ENCODE data around the gene TEAD4.

The TEAD4 gene

DNA sequence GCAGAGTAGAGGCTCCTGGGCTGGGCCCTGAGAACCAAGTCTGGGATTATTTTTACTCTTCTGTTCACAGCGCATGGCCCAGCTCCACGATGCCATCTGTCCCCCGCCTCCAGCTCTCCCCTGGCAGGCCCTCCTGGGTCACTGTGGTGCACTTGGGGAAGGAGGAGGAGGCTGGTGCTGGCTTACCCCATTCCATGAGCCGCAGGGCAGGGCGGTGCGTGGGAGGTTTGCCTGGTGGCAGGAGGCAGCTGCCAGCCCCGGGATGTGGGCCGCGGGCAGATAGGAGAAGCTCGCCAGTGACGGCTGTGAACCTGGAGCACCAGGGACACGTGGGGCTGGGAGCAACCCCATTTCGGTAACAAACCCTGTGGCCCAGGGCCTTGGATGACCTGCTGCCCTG lies 23.2 kb downstream of the TEAD4 start:
- Histone ChIP-seq H3K9me3 (replicated peaks in 1 of 11) (peaks cover 0 to 20% (median 17%) of the 10 kb centered on the region in 11 experiments; a peak in 18 of 22 replicates), H3K4me3 (no peak overlapping the region), H4K20me1 (peaks cover 0 to 52% (median 25%) of the 10 kb centered on the region in 11 experiments; a peak in 13 of 22 replicates), H3K4me1 (peaks cover 11 to 23% (median 16%) of the 10 kb centered on the region in 10 experiments), H3K4me2 (no peak overlapping the region), H3K27ac (no peak overlapping the region; a peak in 1 of 22 replicates), H3K9ac (no peak overlapping the region), H3K27me3 (no peaks in the 10 kb centered on the region), H3K36me3 (peaks cover 0 to 79% (median 46%) of the 10 kb centered on the region in 11 experiments; a peak in 20 of 22 replicates)
- TF ChIP-seq Cebpa-rat (IDR thresholded peaks at IDR 0.05), result no peak

GRCh38 chr12:2984249-2984648 lies 25.1 kb downstream of the TEAD4 start:
- TF ChIP-seq Cebpa-rat (IDR thresholded peaks at IDR 0.05), result no peak
- Histone ChIP-seq H4K20me1 (peaks cover 0 to 45% (median 22%) of the 10 kb centered on the region in 11 experiments; a peak in 12 of 22 replicates), H3K4me2 (peak overlapping the region; percentile 23 to 63 (median 45); a peak in 21 of 22 replicates), H3K9ac (no peak overlapping the region), H3K4me3 (no peak overlapping the region), H3K27ac (peak overlapping the region in 3 of 11 experiments; percentile 20 to 54 (median 42); a peak in 4 of 22 replicates), H3K4me1 (peaks cover 11 to 23% (median 16%) of the 10 kb centered on the region in 10 experiments), H3K36me3 (peaks cover 5 to 77% (median 47%) of the 10 kb centered on the region in 11 experiments; a peak in 21 of 22 replicates), H3K27me3 (no peaks in the 10 kb centered on the region), H3K9me3 (replicated peaks in 1 of 11) (peaks cover 11 to 38% (median 32%) of the 10 kb centered on the region in 11 experiments)

- no peak for TF ChIP-seq Cebpa-rat (IDR thresholded peaks at IDR 0.05)
- H3K36me3 ChIP-seq, result peaks cover 5 to 80% (median 47%) of the 10 kb centered on the region in 11 experiments; a peak in 21 of 22 replicates
- peak overlapping the region in 1 of 11 experiments; percentile 54; a peak in 2 of 22 replicates for H3K27ac ChIP-seq
These were observed 25.5 kb downstream of the TEAD4 start for GRCh38 chr12:2984698-2985097.

DNA sequence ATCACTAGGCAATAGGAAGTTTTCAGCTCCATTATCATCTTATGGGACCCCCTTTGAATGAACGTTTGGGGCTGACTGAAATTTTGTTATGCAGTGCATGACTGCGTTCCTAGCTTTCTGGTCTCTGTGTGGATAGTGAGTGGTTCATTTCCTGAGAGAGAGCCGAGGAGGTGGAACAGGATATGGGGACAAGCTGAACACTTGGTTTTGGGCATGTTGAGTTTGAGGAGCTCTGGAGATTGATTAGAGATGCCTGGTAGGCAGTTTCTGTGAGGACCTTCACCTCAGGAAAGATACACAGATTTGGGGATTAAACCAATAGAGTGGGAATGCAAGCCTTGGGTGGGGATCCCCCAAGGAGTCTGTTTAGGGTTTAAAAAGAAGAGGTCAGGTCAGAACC lies 27.7 kb downstream of the TEAD4 start:
- H3K4me2 ChIP-seq, result no peak overlapping the region
- peaks cover 25 to 47% (median 42%) of the 10 kb centered on the region in 11 experiments for H3K9me3 ChIP-seq (replicated peaks in 1 of 11)
- peaks cover 11 to 23% (median 17%) of the 10 kb centered on the region in 10 experiments for H3K4me1 ChIP-seq
- H3K27ac ChIP-seq, result no peak overlapping the region
- no peak overlapping the region for H3K9ac ChIP-seq
- peaks cover 0 to 24% (median 6%) of the 10 kb centered on the region in 11 experiments; a peak in 10 of 22 replicates for H4K20me1 ChIP-seq
- H3K4me3 ChIP-seq, result no peak overlapping the region
- TF ChIP-seq Cebpa-rat (IDR thresholded peaks at IDR 0.05), result no peak
- H3K36me3 ChIP-seq, result peaks cover 5 to 68% (median 45%) of the 10 kb centered on the region in 11 experiments; a peak in 21 of 22 replicates
- H3K27me3 ChIP-seq, result no peaks in the 10 kb centered on the region

More at GRCh38 chr12:2984698-2985097, 25.5 kb downstream of the TEAD4 start:
- no peak overlapping the region for H3K9ac ChIP-seq
- peak overlapping the region in 9 of 11 experiments; percentile 23 to 63 (median 45); a peak in 5 of 22 replicates for H3K4me2 ChIP-seq
- H4K20me1 ChIP-seq, result peaks cover 0 to 43% (median 20%) of the 10 kb centered on the region in 11 experiments; a peak in 11 of 22 replicates
- peaks cover 16 to 43% (median 36%) of the 10 kb centered on the region in 11 experiments for H3K9me3 ChIP-seq (replicated peaks in 1 of 11)
- peaks cover 11 to 23% (median 16%) of the 10 kb centered on the region in 10 experiments for H3K4me1 ChIP-seq
- H3K27me3 ChIP-seq, result no peaks in the 10 kb centered on the region
- no peak overlapping the region for H3K4me3 ChIP-seq

- Histone ChIP-seq H3K9ac (no peak overlapping the region), H3K4me2 (no peak overlapping the region), H3K27me3 (no peaks in the 10 kb centered on the region), H3K36me3 (peaks cover 5 to 66% (median 42%) of the 10 kb centered on the region in 11 experiments; a peak in 21 of 22 replicates), H3K9me3 (replicated peaks in 1 of 11) (peaks cover 25 to 47% (median 42%) of the 10 kb centered on the region in 11 experiments), H3K27ac (no peak overlapping the region), H4K20me1 (peaks cover 0 to 24% (median 5%) of the 10 kb centered on the region in 11 experiments; a peak in 10 of 22 replicates), H3K4me1 (peaks cover 10 to 15% (median 12%) of the 10 kb centered on the region in 10 experiments), H3K4me3 (no peak overlapping the region)
- no peak for TF ChIP-seq Cebpa-rat (IDR thresholded peaks at IDR 0.05)
These were observed 29.3 kb downstream of the TEAD4 start for GRCh38 chr12:2988494-2988893.

- Histone ChIP-seq H3K9me3 (replicated peaks in 1 of 11) (peaks cover 18 to 28% (median 23%) of the 10 kb centered on the region in 11 experiments), H3K36me3 (peaks cover 18 to 72% (median 56%) of the 10 kb centered on the region in 11 experiments)
- TF ChIP-seq Cebpa-rat (IDR thresholded peaks at IDR 0.05), result no peak
These were observed 33.5 kb downstream of the TEAD4 start for GRCh38 chr12:2992724-2993123.

DNA sequence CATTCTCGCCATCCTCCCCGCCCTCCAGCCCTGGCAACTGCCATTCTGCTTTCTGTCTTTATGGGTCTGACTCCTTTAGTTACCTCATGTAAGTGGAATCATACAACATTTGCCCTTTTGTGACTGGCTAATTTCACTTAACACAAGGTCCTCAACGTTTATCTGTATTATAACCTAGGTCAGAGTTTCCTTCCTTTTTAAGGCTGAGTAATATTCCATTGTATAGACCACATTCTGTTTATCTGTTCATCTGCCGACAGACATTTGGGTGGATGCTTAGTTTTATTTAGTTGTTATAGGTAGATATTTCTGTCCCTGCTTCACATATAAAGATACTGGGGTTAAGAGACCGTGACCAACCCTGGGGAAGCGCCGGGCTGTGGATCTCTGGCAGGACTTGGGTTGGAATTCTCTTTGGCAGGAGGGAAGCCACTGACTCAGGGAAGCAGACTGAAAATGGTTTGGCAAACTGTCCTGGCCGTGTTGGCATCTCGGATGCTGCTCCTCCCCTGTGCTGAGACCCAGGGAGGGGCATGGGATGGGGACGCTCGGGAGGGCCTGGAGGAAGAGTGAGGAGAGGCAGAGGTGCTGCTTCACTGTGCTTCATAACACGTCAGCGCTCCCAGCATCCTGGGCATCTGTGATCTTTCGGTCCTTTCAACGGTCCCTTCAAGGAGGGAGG lies 38.9 kb downstream of the TEAD4 start:
- Histone ChIP-seq H3K4me3 (no peak overlapping the region), H4K20me1 (peaks cover 0 to 83% (median 43%) of the 10 kb centered on the region in 11 experiments; a peak in 17 of 22 replicates), H3K9me3 (replicated peaks in 1 of 11) (no peaks in the 10 kb centered on the region), H3K4me1 (peaks cover 10 to 39% (median 25%) of the 10 kb centered on the region in 10 experiments), H3K4me2 (no peak overlapping the region), H3K27me3 (no peaks in the 10 kb centered on the region), H3K36me3 (peaks cover 13 to 82% (median 54%) of the 10 kb centered on the region in 11 experiments; a peak in 21 of 22 replicates), H3K27ac (no peak overlapping the region), H3K9ac (no peak overlapping the region)
- TF ChIP-seq Cebpa-rat (IDR thresholded peaks at IDR 0.05), result no peak

More at GRCh38 chr12:2992724-2993123, 33.5 kb downstream of the TEAD4 start:
- no peak overlapping the region for H3K9ac ChIP-seq
- H4K20me1 ChIP-seq, result peaks cover 0 to 42% (median 20%) of the 10 kb centered on the region in 11 experiments; a peak in 11 of 22 replicates
- H3K4me2 ChIP-seq, result no peak overlapping the region
- H3K4me3 ChIP-seq, result no peak overlapping the region
- peaks cover 0 to 3% (median 0%) of the 10 kb centered on the region in 10 experiments; a peak in 3 of 20 replicates for H3K4me1 ChIP-seq
- H3K27me3 ChIP-seq, result no peaks in the 10 kb centered on the region
- no peak overlapping the region for H3K27ac ChIP-seq

GRCh38 chr12:2998789-2999264 lies 39.6 kb downstream of the TEAD4 start:
- Histone ChIP-seq H3K27me3 (no peaks in the 10 kb centered on the region), H3K27ac (no peak overlapping the region), H4K20me1 (peaks cover 0 to 84% (median 44%) of the 10 kb centered on the region in 11 experiments; a peak in 17 of 22 replicates), H3K9me3 (replicated peaks in 1 of 11) (no peaks in the 10 kb centered on the region), H3K36me3 (peaks cover 13 to 78% (median 53%) of the 10 kb centered on the region in 11 experiments; a peak in 21 of 22 replicates), H3K4me3 (no peak overlapping the region), H3K4me1 (peaks cover 17 to 46% (median 32%) of the 10 kb centered on the region in 10 experiments), H3K9ac (peak overlapping the region in 1 of 11 experiments; percentile 21; a peak in 1 of 22 replicates), H3K4me2 (no peak overlapping the region; a peak in 2 of 22 replicates)
- no peak for TF ChIP-seq Cebpa-rat (IDR thresholded peaks at IDR 0.05)

Measured in BLaER1 treated with 17β-estradiol and CSF1 and Interleukin-3, amounts not matched to agents 10 nM and 100 nM (cell line).